ENCODE data around the gene KEAP1.

- TF ChIP-seq CTCF (IDR thresholded peaks at IDR 0.05) (no peak), POLR2A (IDR thresholded peaks at IDR 0.05) (no peak), POLR2AphosphoS5 (IDR thresholded peaks at IDR 0.05) (no peak), EP300 (IDR thresholded peaks at IDR 0.05) (no peak)
Observed at GRCh38 chr19:10503002-10503789, at the start of gene KEAP1.
